HepG2 (cell line): ENCODE data around the gene CCRL2. TPM values are rescaled to one million over a fixed set of nuclear protein-coding genes. Genes with fewer than 3 reads are reported as not detected.
"Not testable (repeated sequence)": the region's sequence is repeated elsewhere in the genome, so short reads cannot be mapped to it uniquely, and the experiment has no call there.

ENCODE experiments used
- ATAC-seq: fragments of 200-7000 bp; cut with Tn5 transposase; 3 replicates; pipeline ENCODE4 v1.9.1; 2020; ENCODE audit warnings: mild to moderate bottlenecking, moderate library complexity
- BruUV-seq: library from RNA; stranded (reverse); fragments of 400-500 nt; replicated peaks from 2 replicates; lab custom pipeline; 2021; lab: Mats Ljungman, UMichigan
- CTCF ChIA-PET: fragments of 300-600 bp; formaldehyde crosslinking; extraction: SDS; loops from one replicate; lab custom pipeline; 2021; ENCODE audit warnings: low total read pairs, inconsistent platforms, low intra/inter-chr PET ratio; lab: Yijun Ruan, JAX
- POLR2A ChIA-PET: fragments of 350-600 bp; sonication (Branson Sonifier 250); formaldehyde crosslinking; loops from one replicate; lab custom pipeline; 2020; ENCODE audit warnings: antibody characterized with exemption, inconsistent platforms; lab: Yijun Ruan, JAX
- DNase-seq: peaks from one replicate; pipeline ENCODE4 v3.0.0-alpha.2; 2015; ENCODE audit warnings: low spot score
- FAIRE-seq: peaks from 3 replicates; lab custom pipeline; 2011; peaks lifted over from hg19 to GRCh38; lab: Jason Lieb, UNC
- H2AFZ ChIP-seq: one replicate; pipeline ENCODE4 v1.6.1; 2011; ENCODE audit warnings: low read length, inconsistent platforms
- H3K27ac ChIP-seq: fragments of 300-600 bp; 3 replicates; pipeline ENCODE4 v1.8.0; 2011; ENCODE audit warnings: mixed run types, mild to moderate bottlenecking, mixed read lengths, low read length, inconsistent platforms; ENCODE audit not compliant: insufficient read depth; ENCODE audit errors: extremely low read length
- H3K27me3 ChIP-seq, 2 experiments: fragments of 200-600 bp in 1 of 2; 2 replicates in 1 of 2; 3 replicates in 1 of 2; pipeline versions ENCODE4 v1.6.0 to v1.8.0; 2011; ENCODE audit warnings: low read length in 2 of 2, mild to moderate bottlenecking in 2 of 2, moderate library complexity in 2 of 2, inconsistent platforms in 1 of 2; ENCODE audit not compliant: insufficient read depth in 2 of 2, control insufficient read depth in 1 of 2
- H3K36me3 ChIP-seq, 2 experiments: fragments of 200-600 bp in 1 of 2; replicated peaks in 1 of 2; 2 replicates in 1 of 2; 3 replicates in 1 of 2; pipeline versions ENCODE4 v1.5.1 to v1.8.0; 2011; ENCODE audit warnings: low read length in 2 of 2, inconsistent platforms in 1 of 2; ENCODE audit not compliant: insufficient read depth in 2 of 2, control insufficient read depth in 1 of 2
- H3K4me1 ChIP-seq: 2 replicates; pipeline ENCODE4 v1.5.1; 2012; ENCODE audit warnings: low read length, inconsistent platforms; ENCODE audit not compliant: insufficient read depth
- H3K4me2 ChIP-seq: 2 replicates; pipeline ENCODE4 v1.6.0; 2011; ENCODE audit warnings: low read depth, low read length, inconsistent platforms
- H3K4me3 ChIP-seq, 3 experiments: fragments of 200-600 bp in 1 of 3; sonication (generic), shearing (Covaris generic) in 1 of 3; replicated peaks in 1 of 3; 2 replicates each; pipeline ENCODE4 v1.5.1; 2011 to 2016; ENCODE audit warnings: low read length in 3 of 3, inconsistent platforms in 2 of 3, low read depth in 2 of 3, mild to moderate bottlenecking in 2 of 3, control low read depth in 1 of 3, mixed read lengths in 1 of 3; ENCODE audit not compliant: insufficient read depth in 1 of 3
- H3K79me2 ChIP-seq: one replicate; pipeline ENCODE4 v1.6.1; 2011; ENCODE audit warnings: low read length, inconsistent platforms; ENCODE audit not compliant: insufficient read depth
- H3K9ac ChIP-seq: 2 replicates; pipeline ENCODE4 v1.6.0; 2011; ENCODE audit warnings: mild to moderate bottlenecking, low read depth, low read length, inconsistent platforms; ENCODE audit not compliant: insufficient read depth
- H3K9me3 ChIP-seq: 2 replicates; pipeline ENCODE4 v1.5.1; 2012; ENCODE audit warnings: mild to moderate bottlenecking, low read length
- H4K20me1 ChIP-seq: 2 replicates; pipeline ENCODE4 v1.6.0; 2011; ENCODE audit warnings: inconsistent platforms, mild to moderate bottlenecking, low read length, moderate library complexity; ENCODE audit not compliant: insufficient read depth
- ADNP ChIP-seq: sonication (generic); formaldehyde crosslinking; IDR thresholded peaks from 2 replicates; pipeline ENCODE4 v1.4.0; 2020; ENCODE audit warnings: missing genetic modification reagents
- CENPX ChIP-seq: sonication (generic); formaldehyde crosslinking; IDR thresholded peaks from 2 replicates; pipeline ENCODE4 v1.9.0; 2021; ENCODE audit warnings: mild to moderate bottlenecking, missing genetic modification reagents, moderate library complexity
- DNMT1 ChIP-seq: sonication (generic); formaldehyde crosslinking; IDR thresholded peaks from 2 replicates; pipeline ENCODE4 v1.5.1; 2020; ENCODE audit warnings: mild to moderate bottlenecking, missing genetic modification reagents
- EP300 ChIP-seq, 3 experiments: sonication (generic) in 1 of 3; formaldehyde crosslinking in 1 of 3; IDR thresholded peaks; 2 replicates each; pipeline versions ENCODE4 v1.5.1 to v1.6.1; 2011 to 2020; ENCODE audit warnings: low read depth in 2 of 3, low read length in 2 of 3, borderline replicate concordance in 1 of 3, improper control_type of control experiment in 1 of 3, mild to moderate bottlenecking in 1 of 3, missing genetic modification reagents in 1 of 3, moderate library complexity in 1 of 3
- MIXL1 ChIP-seq: IDR thresholded peaks from 2 replicates; pipeline ENCODE4 v1.6.1; 2016
- RFX1 ChIP-seq: fragments of 450-650 bp; IDR thresholded peaks from 2 replicates; pipeline ENCODE4 v1.6.1; 2017
- SOX6 ChIP-seq, 2 experiments: fragments of 450-650 bp in 1 of 2; sonication (generic) in 1 of 2; formaldehyde crosslinking in 1 of 2; IDR thresholded peaks; 2 replicates each; pipeline versions ENCODE4 v1.4.0 to v1.6.1; 2017 to 2020; ENCODE audit warnings: antibody characterized with exemption in 1 of 2, mild to moderate bottlenecking in 1 of 2, missing genetic modification reagents in 1 of 2
- SP140L ChIP-seq: sonication (generic); formaldehyde crosslinking; IDR thresholded peaks from 2 replicates; pipeline ENCODE4 v1.4.0; 2020; ENCODE audit warnings: missing genetic modification reagents, borderline replicate concordance
- ZFP36L1 ChIP-seq: sonication (generic); formaldehyde crosslinking; IDR thresholded peaks from 2 replicates; pipeline ENCODE4 v1.8.0; 2022; ENCODE audit warnings: mild to moderate bottlenecking, missing genetic modification reagents, moderate library complexity
- ZNF232 ChIP-seq: sonication (generic); formaldehyde crosslinking; IDR thresholded peaks from 2 replicates; pipeline ENCODE4 v1.4.0; 2020; ENCODE audit warnings: missing genetic modification reagents, borderline replicate concordance
- ZNF496 ChIP-seq: sonication (generic); formaldehyde crosslinking; IDR thresholded peaks from 2 replicates; pipeline ENCODE4 v1.8.1; 2023; ENCODE audit warnings: mild to moderate bottlenecking, moderate library complexity, missing genetic modification reagents; ENCODE audit not compliant: insufficient replicate concordance
- ZNF616 ChIP-seq: sonication (generic); formaldehyde crosslinking; IDR thresholded peaks from 2 replicates; pipeline ENCODE4 v1.5.0; 2020; ENCODE audit warnings: low read depth, mild to moderate bottlenecking, missing genetic modification reagents
- WGBS: methylation state at CpG from one replicate; pipeline ENCODE4 v1.1.6; 2017; ENCODE audit warnings: low lambda C conversion rate; 5-methylcytosine and 5-hydroxymethylcytosine counted together
- in situ Hi-C: cut with HindIII; loops from 2 replicates; pipeline ENCODE4 v1.10.0; 2017; ENCODE audit warnings: low pct_unique_long_range_greater_than_20kb; ENCODE audit not compliant: extremely low pct_ligation_motif_present
- intact Hi-C: fragments of 100-400 bp; cut with micrococcal nuclease; formaldehyde crosslinking; loops from one replicate; pipeline ENCODE4 v1.10.0; 2022; ENCODE audit not compliant: unreplicated experiment
- polyA plus RNA-seq, 8 experiments: library from polyadenylated mRNA; depleted of rRNA in 3 of 8; stranded (reverse) in 7 of 8; unstranded in 1 of 8; fragments of >200 nt; fragmentation: Illumina TruSeq in 4 of 8; extraction: Trizol in 4 of 8; gene quantifications; 2 replicates each; pipeline versions ENCODE4 v1.2.1 to v1.2.3, GENCODE V29; 2011 to 2016; ENCODE audit warnings: low read depth in 4 of 8, missing spikeins in 1 of 8, mixed read lengths in 1 of 8; ENCODE audit not compliant: insufficient read depth in 1 of 8
- total RNA-seq, 5 experiments: library from RNA; depleted of rRNA; stranded (reverse); fragments of >200 nt; fragmentation: Illumina TruSeq; extraction: Trizol; gene quantifications; 2 replicates each; pipeline ENCODE4 v1.2.3, GENCODE V29; 2016; ENCODE audit warnings: low read depth in 1 of 5
- TF ChIP-seq, protein P1 (sequence below): sonication (generic); formaldehyde crosslinking; IDR thresholded peaks from 2 replicates; pipeline ENCODE4 v1.5.1; 2020; ENCODE audit warnings: mild to moderate bottlenecking, missing genetic modification reagents

Gene CCRL2
- total and polyA plus RNA-seq, 2 of the 13 experiments (the other 11 are each of a cell fraction or from before 2014, with no cell fraction given) = not detected

DNA sequence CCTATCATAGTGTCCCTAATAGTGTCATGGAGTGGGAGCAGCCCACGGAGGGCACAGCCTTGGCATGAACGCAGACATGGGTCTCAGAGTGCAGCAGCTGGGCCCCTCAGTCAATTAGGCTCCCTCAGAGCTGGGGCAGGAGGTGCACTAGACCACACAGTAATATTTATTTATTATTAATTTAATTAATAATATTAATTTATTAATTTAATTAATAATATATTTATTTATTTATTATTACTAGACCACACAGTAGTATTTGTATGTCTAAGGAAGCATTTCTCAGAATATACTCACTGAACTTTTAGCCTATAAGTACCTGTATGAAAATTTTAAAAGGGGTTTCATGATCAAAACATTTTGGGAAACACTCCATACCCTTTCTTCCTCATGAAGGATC lies 5.5 kb upstream of the CCRL2 start (continued):
- TF ChIP-seq, protein P1, sequence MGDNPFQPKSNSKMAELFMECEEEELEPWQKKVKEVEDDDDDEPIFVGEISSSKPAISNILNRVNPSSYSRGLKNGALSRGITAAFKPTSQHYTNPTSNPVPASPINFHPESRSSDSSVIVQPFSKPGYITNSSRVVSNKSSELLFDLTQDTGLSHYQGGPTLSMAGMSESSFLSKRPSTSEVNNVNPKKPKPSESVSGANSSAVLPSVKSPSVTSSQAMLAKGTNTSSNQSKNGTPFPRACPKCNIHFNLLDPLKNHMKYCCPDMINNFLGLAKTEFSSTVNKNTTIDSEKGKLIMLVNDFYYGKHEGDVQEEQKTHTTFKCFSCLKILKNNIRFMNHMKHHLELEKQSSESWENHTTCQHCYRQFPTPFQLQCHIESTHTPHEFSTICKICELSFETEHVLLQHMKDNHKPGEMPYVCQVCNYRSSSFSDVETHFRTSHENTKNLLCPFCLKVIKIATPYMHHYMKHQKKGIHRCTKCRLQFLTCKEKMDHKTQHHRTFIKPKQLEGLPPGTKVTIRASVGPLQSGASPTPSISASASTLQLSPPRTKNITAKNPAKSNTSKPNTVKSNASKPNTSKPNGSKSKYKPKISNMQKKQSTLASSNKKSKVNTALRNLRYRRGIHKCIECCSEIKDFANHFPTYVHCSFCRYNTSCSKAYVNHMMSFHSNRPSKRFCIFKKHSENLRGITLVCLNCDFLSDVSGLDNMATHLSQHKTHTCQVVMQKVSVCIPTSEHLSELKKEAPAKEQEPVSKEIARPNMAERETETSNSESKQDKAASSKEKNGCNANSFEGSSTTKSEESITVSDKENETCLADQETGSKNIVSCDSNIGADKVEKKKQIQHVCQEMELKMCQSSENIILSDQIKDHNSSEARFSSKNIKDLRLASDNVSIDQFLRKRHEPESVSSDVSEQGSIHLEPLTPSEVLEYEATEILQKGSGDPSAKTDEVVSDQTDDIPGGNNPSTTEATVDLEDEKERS (CRISPR knock-in tag) = no peak

DNA sequence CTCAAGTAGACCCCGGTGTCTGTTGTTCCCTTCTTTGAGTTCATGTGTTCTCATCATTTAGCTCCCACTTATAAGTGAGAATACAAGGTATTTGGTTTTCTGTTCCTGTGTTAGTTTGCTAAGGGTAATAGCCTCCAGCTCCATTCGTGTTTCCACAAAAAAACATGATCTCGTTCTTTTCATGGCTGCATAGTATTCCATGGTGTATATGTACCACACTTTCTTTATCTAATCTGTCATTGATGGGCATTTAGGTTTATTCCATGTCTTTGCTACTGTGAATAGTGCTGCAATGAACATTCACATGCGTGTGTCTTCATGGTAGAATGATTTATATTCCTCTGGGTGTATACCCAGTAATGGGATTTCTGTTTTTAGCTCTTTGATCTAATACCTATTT lies 4.2 kb upstream of the CCRL2 start:
- POLR2A ChIA-PET, H3K9ac ChIP-seq, H3K4me2 ChIP-seq, DNase-seq, H3K4me3 ChIP-seq, in situ Hi-C loops, H3K27me3 ChIP-seq, FAIRE-seq, intact Hi-C loops, H3K9me3 ChIP-seq, CTCF ChIA-PET, H3K36me3 ChIP-seq, H3K4me1 ChIP-seq, H3K27ac ChIP-seq, BruUV-seq, H2AFZ ChIP-seq, H3K79me2 ChIP-seq, ATAC-seq, H4K20me1 ChIP-seq: not testable (repeated sequence)
- 3% methylated on average over 4 of the region's 4 CpGs for WGBS

DNA sequence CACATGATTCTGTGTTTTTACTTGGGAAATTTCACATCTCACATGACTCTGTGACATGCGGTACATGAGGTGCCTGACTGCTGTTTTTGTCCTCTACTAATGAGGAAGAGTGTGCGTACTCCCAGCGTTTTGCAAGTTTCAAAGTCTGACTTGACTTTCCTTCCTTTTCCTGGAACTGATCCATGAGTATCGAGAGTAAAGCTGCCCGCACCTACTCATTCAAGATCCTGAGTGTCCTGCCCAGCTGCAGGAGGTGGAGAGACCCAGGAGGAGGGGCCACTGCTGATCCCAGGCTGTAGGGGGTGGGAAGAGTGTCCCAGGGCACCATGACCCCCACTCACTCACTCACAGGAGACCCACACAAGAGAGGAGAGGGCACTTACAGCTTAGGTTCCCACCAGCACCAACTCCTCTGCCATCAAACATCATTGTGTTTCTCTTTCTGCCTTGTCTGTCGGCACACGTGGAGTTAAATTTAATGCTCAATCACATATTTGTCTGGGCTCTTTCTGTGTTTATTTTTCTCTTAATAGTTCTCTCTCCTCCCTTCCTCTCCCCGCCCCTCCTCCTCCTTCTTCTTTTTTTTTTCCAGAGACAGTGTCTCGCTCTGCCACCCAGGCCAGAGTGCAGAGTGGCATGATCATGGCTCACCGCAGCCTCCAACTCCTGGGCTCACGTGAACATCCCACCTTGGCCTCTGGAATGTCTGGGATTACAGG lies 1.6 kb upstream of the CCRL2 start:
- no peak overlapping the region for H3K4me3 ChIP-seq
- no TSS peak for BruUV-seq
- WGBS = 4% methylated on average over 10 of the region's 11 CpGs
- H3K9me3 ChIP-seq = no peaks in the 10 kb centered on the region
- in situ Hi-C loops (no loop called here), intact Hi-C loops (no loop called here)
- ATAC-seq (no peak), FAIRE-seq (no peak), DNase-seq (no peak)
- H2AFZ ChIP-seq = no peak overlapping the region
- no peak overlapping the region for H3K4me2 ChIP-seq
- H3K9ac ChIP-seq = no peak overlapping the region
- CTCF ChIA-PET = no interaction called here
- no peaks in the 10 kb centered on the region for H3K4me1 ChIP-seq
- H3K36me3 ChIP-seq = no peaks in the 10 kb centered on the region
- no peaks in the 10 kb centered on the region for H4K20me1 ChIP-seq
- H3K79me2 ChIP-seq = no peaks in the 10 kb centered on the region
- no peak overlapping the region for H3K27ac ChIP-seq
- POLR2A ChIA-PET = no interaction called here
- H3K27me3 ChIP-seq = peaks cover 2 to 8% of the 10 kb centered on the region in 2 experiments; a peak in 2 of 5 replicates
- no peak for TF ChIP-seq SP140L (CRISPR knock-in tag)
- no peak for TF ChIP-seq EP300 (IDR thresholded peaks at IDR 0.05; ENCODE audit: low read depth in 2 of 2, low read length in 2 of 2)
- no peak for TF ChIP-seq EP300 (CRISPR knock-in tag; IDR thresholded peaks at IDR 0.05; ENCODE audit: borderline replicate concordance)
- TF ChIP-seq ZFP36L1 (CRISPR knock-in tag) = no peak
- no peak for TF ChIP-seq CENPX
- no peak for TF ChIP-seq ZNF496 (CRISPR knock-in tag)
- no peak for TF ChIP-seq ZNF232 (CRISPR knock-in tag)
- no peak for TF ChIP-seq ADNP (CRISPR knock-in tag)
- TF ChIP-seq RFX1 = no peak
- no peak for TF ChIP-seq DNMT1 (CRISPR knock-in tag)
- no peak for TF ChIP-seq SOX6 (IDR thresholded peaks at IDR 0.05)
- TF ChIP-seq SOX6 (CRISPR knock-in tag; IDR thresholded peaks at IDR 0.05) = no peak
- no peak for TF ChIP-seq MIXL1 (CRISPR knock-in tag)
- no peak for TF ChIP-seq ZNF616 (CRISPR knock-in tag)
